Superior temporal gyrus (tissue), 1 donor: ENCODE data around the gene LGMN.

ENCODE experiments used
- DNase-seq: peaks from one replicate; pipeline ENCODE4 v3.0.0-alpha.2; 2016; ENCODE audit errors: extremely low spot score

LGMN gene

DNA sequence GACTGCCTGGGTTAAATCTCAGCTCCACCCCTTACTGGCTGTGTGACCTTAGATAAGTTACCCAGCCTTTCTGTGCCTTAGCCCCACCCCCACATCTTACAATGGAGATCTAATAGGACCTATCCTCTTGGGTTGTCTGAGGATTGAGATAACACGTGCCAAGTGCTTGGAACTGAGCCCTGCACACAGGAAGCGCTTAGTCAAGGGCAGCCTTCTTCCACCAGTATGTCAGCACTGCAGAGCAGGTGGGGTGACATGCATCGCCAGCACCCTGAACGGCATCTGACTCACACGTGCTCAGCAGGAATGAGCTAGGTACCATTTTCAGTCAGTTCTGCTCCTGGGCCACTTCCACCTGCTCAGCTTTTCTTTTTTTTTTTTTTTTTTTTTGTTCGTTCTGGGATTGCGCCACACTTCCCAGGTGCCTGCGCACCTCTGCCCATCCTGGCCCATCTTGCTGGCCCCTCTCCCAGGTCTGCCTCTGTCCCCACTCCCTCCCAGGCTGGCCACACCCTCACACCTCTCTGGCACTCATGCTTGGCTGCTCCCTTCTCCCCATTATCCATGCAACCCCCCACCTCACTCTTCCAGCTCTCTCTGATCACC lies 19.6 kb downstream of the LGMN start:
- DNase-seq = no peak

DNA sequence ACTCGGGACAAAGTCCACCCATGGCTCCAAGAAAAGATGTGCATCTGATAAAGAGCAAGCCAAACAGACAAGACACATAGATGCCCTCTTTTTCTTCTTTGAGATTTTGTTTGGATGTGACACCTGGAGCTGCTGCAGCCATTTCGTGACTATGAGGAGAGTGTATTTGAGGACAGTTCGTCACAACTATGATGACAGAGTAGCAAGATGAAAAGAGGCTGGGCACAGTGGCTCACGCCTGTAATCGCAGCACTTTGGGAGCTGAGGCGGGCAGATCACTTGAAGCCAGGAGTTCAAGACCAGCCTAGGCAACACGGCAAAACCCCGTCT lies 21.5 kb downstream of the LGMN start:
- DNase-seq = no peak

DNA sequence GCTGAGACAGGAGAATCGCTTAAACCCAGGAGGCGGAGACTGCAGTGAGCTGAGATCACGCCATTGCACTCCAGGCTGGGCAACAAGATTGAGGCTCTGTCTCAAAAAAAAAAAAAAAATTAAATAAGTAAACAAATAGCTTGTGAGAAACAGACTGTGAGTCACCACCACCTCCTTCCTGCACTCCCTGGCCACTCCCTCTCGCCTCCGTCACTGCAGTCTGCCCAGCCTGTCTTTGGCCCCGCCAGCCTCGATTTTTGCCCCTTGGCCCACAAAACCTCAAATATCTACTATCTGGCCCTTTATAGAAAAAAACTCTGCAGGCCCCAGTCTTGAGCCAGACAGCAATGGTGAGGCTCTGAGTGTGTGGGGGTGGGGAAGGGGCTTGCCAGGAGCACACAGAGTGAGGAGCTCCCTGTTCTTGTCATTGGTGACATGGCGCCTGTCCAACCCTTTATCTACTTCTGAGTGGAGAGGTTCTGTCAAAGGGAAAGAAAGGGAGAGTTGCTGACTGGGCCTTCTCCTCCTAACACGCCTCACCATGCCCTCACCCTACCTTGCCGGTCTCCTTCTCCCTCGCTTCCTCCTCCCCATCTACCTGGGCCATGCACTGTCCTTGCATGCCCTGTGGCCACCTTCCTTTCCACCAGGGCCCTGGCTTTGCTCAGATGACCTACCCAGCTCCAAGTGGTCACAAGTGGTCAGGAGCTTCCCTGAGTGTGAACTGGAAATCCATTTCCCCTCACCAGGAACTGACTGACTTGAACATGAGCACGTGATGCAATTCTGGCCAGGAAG lies 22.1 kb downstream of the LGMN start:
- DNase-seq = no peak

DNA sequence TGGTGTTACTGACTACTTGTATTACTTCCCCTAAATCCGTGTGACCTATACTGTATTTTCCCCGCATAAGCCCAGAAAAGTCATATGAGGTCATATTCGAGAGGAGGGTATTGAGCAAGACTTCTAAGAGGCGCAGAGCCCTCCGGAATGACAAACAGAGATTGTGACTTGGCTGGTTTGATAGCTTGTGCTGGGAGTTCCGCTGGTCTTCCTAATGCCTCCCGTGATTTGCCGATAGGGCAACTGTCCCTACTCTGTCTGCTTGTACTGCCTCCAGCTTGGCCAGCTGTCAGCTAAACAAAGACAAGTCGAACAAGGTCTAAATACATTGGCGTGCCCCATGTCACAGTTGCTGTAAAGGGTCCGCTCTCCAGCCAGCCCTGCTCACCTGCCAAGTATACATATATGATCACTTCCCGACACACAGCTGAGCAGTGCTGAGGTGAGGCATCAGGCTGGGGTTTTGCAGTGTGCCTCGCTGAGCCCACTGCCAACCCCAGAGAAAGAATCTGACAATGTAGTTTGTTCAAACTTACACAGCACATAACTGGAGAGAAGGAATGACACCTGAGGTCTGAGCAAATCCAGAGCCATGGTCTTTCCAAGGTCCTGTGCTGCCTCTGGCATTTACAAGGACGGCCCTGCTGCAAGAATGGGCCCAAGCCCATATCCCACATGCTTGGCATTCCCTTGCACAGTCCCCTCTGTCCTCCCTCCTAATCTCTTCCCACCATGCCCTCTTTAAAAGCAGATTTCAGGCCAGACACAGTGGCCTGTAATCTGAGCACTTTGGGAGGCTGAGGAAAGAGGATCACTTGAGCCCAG lies 23.7 kb downstream of the LGMN start:
- no peak for DNase-seq

DNA sequence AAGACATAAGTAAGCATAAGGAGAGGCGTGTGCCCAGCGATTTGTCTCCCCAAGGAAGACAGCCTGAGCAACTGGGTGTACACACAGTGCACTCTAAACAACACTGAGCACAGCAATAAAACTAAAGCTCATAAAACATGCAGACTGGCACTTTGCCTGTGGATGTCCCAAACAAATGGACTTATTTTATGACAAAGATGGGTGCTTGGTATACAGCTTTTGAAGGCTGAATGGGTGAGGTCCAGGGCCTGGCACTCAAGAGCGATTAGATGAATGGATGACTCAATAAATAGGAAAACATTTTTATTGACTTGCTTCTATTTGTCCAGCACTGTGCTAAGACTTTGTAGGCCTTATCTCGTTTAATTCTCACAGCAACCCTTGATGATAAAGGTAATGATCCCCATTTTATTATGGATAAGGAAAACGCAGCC lies 28.5 kb downstream of the LGMN start:
- peak; percentile 33 for DNase-seq

DNA sequence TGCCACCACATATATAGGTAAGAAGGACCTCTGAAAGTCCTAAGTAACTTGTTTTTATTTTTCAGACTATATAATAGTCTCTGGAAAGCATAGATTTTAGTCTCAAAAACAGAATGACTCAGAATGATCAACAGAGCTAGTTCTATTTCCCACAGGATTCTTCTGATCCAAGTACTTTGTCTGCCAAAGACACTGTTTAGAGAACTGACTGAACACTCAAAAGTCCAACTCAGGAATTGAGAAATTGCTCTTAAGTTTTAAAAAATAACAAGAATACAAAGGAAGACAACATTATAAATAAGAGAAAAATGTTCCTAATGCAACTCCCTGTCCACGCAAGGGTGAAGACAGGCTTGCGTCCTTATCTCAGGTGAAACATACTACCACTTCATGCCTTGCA lies 29.0 kb downstream of the LGMN start:
- peak; percentile 27 for DNase-seq

DNA sequence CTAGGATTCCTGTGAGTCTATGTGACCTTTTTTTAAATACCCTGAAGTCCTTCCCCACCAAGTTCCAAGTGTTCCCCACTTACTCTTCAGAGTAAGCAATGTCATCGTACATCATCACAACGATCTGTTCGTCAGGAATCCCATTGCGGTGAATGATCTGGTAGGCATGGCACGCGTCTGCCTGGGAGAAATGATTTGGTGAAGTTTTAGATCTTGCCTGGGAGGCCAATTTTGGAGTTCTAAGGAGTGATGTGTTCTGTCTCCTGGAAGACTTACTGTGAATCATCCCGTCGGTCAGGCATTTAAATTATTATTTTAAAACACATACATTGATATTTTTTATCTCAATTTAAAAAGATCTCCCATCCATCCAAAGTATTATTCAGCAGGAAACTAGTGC lies 29.8 kb downstream of the LGMN start:
- DNase-seq = no peak

DNA sequence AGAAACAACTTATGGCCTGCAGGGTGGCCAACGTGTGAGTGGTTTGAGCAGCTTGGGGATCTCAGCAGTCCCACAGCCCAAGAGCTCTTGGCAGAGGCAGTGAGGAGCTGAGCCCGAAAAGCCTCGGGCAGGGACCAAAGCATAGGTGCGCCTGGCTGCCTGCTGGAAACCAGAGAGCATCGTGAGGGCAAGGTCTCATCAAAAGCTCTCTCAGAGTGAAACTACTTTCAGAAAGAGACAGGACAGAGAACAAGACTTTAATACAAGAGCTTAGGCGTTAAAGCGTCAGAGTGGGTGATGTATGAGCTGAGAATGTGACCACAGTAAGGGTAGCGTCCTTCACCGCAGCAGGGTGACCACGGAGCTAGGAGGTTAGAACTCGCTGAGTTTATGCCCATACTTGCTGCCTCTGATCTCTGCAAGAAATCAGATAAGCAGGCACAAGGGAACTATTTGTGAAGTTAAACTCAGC lies 30.8 kb downstream of the LGMN start:
- no peak for DNase-seq

DNA sequence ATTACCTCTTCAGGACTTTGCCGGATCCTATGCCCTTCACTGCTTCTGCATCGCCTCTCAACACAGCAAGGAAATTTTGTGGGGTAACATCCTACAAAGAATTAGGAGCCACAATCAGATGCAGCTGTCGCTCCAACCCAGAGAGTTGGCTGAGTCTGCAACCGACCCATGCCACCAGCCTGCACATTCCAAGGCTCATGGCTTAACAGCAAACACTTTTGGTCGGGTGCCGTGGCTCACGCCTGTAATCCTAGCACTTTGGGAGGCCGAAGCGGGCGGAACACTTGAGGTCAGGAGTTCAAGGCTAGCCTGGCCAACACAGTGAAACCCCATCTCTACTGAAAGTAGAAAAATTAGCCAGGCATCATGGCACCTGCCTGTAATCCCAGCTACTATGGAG lies 32.3 kb downstream of the LGMN start:
- no peak for DNase-seq

DNA sequence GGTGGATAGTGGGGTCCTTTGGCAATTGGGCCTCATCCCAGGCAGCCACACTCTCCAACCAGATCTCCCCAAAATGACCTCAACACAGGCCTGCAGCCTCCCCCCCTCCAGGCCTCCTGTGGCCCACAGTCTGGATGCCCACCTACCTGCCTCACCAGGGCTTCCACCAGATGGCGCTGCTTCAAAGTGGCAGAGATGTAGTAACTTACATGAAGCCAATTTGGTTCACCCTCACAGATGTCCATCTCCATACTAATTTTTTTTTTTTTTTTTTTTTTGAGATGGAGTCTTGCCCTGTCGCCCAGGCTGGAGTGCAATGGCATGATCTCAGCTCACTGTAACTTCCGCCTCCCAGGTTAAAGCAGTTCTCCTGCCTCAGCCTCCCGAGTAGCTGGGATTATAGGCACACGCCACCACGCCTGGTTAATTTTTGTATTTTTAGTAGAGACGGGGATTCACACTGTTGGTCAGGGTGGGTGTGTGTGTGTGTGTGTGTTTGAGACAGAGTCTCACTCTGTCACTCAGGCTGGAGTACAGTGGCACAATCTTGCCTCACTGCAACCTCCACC lies 33.6 kb downstream of the LGMN start:
- DNase-seq = peak; percentile 61

DNA sequence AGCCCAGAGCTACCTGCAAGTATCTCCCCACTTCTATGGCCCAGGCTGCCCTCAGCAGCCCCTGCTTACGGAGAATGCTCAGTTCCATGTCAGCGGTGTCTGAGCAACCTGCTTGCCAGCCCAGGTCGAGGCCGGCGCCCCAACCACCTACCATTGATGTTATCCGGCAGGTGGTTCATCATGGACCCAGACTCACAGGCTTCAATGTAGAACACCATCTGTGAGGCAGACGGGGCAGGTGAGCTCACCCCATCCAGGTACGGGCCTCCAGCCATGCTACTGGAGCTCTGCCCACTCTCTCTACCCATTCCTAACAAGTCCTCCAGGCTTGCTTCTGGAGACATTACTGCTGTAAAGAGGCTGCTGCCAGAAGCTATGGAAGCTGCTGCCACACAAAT lies 35.8 kb downstream of the LGMN start:
- no peak for DNase-seq

DNA sequence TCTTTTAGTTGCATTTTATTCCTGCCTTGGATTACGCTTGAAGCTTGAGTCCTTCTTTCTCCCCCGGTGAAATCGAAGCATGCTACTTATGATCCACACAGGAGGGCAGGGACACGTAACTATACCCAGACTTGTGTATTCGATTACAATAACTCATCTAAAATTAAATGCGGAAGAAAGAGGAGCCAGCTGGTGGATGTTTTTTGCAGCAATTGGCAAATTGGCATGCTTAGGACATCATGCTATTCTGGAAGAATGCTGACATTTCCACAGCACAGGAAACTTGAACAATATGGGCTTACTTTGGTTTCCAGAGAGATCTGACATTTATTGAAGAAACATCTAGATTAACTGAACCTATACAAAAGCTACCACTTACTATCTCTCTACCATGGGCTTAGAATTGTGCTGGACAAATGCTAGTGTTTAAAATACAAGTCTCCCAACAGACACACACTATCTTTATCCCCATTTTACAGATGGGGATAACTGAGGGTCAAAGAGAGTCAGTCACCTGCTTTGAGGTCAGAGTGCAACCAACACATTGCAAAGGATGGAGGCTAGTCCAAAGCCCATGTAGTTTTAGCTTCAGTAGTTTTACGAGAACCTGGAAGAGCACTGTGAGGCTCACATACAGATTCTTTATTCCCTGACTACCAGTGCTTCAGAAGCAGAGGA lies 36.3 kb downstream of the LGMN start:
- DNase-seq = peak; percentile 49

DNA sequence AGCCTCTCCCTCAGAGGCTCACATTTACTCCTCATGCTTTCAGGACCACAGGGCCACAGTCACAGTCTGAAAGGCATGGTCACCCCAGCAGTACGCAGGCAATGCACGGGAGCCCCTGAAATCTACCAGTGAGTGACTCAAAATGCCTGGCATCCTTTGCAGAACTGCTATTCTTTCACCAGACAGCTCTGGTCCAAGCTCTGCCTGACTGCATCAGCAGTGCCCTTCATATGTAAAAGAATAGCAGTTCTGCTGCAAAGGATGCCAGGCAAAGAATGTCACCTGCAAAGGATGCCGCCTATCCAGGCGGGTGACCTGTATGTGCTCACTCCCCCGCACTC lies 38.5 kb downstream of the LGMN start:
- peak; percentile 50 for DNase-seq

DNA sequence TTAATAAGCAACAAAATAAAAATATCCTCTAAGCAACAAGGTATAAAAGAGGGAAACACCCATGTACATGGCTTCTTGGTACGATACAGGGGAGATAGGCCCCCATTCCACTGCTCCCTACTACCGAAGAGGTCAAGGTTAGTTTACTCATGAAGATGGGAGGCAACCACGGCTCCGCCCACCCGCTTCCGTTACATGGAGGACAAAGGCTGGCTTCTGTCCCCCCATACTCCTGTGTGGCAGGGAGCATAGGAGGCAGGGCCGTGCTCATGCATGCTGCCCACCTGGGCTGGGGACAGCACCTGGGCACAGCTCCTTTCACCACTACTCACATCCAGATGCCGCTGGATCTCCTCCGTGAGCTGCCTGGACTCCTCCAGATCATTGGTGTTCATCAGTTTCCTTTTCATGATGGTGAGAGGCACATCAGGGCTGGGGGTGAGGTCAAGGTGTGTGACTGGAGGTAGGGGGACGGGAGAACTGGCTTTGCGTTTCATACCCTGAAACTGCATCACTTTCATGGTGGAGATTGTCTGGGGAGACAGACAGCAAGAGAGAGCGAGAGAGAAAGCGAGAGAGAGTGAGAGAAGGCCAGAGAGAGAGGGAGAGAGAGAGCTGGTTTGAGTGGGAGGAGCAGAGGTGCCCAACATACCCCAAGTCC lies 39.0 kb downstream of the LGMN start:
- DNase-seq = no peak

DNA sequence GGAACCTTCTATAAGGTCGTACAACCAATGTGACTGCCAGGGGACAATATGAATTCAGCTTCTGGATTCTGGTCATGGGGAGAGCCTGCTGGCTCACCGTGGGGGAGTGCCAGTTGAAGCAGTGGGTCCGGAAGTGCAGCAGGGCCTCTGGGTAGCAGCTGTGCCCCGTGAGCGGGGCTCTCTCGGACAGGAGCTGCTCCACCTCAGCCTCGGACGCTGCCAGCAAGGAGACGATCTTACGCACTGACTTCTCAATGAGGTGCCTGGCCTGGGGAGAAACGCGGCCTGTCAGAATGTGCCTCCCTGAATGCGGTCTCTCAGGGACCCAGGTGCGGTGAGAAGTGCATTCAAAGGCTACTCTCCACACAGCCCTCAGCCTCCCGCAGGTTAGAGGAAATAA lies 42.0 kb downstream of the LGMN start:
- no peak for DNase-seq

DNA sequence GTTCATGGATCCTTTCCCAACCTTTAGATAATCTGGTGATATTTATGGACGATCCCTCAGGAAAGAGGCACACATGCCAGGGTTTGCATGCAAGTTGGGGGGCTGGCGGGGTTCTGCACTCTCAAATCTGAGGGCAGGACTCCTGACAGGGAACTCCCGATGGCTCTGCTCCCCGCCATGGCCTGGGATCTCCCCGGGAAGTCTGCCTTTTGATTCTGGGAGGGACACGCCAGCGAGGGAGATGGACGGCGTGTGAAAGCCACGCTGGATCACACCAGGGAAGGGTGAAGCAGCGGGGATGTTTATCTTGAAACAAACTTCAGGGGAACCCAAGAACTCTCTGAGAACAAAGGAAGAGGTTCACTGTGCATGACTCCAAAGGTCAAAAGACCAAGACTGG lies 43.6 kb downstream of the LGMN start:
- no peak for DNase-seq

DNA sequence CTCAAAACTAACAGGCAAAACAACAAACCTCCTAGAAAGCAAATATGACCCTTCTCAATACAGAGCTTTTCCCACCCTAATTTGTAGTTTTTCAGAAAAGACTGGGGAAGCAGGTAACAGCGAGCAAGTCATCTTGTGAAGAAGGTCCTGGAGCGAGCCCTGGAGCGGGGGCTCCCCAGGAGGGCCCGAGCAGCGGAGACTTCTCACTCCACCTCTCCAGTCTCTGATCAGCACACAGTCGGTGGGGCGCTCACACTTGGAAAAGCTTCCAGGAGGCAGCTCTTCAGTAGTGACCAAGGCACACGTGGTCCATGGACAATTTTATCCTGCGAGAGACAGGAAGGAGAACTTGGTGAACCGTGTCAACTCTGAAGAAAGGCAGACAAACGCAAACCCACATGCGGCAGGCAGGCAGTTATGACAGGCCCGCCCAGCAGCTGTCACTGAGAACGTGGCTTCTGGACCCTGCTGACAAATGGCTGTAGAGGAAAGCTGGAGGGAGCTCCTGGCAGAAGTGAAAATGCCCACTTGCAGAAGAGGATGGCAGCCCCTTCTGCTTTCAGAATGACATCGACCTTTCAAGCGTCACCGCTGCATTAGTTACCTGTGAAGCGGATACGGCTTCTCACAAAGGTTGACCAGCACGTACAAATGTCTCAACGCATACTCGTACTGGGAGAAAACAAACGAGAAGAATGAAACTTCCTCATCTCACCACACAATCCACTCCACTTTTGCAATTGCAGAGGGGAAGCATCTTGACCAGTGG lies 44.2 kb downstream of the LGMN start:
- no peak for DNase-seq

DNA sequence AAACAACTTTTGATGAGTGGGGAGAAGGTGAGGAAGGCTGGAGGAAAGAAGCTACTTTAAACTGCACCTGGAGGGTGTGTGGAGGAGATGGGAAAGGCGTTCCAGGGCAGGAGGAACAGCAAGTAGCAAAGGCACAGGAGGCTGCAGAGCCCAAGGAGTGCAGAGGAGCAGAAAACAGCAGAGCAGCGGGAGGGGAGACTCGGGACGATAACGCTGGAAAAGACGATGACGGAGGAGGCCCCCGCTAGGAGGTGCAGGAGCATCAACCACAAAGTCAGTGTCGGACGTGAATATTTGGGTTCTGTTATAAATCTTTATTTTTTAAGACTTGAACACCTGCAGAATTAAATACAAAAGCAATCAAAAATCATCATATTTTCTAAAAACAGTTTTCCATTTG lies 44.9 kb downstream of the LGMN start:
- no peak for DNase-seq

DNA sequence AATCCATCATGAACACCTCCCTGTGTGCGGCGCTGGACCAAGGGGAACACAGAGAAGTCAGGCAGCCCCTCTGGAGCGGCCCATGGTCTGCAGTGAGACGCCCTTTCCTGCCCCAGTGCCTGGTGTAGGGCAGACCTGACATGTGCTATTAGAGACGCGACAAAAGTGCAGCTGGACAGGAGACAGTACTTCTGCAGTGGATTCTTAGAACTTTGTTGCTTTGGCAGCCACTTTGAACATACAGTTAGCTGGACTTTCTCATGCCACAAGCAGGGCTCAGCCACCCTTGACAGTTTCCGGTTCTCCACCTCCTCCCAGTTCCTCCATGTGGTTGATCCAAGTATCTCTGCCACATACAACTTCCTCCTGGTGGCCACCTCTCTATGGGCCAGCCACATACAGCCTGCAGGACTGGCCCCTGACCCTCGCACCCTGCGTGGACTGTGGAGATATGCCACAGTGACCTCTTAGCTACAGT lies 45.9 kb downstream of the LGMN start:
- no peak for DNase-seq

DNA sequence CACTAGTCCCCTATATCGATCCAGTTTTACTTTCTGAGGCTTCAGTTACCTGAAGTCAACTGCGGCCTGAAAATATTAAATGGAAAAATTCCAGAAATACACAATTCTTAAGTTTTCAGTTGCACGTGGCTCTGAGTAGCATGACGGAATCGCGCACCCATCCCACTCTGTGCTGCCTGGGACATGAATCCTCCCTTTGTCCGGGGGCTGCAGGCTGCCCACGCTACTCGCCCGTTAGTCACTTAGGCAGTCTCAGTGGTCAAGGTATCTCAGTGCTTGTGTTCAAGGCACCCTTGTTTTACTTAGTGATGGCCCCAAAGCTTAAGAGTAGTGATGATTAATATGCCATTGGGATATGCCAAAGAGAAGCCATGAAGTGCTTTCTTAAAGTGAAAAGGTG lies 46.6 kb downstream of the LGMN start:
- no peak for DNase-seq

DNA sequence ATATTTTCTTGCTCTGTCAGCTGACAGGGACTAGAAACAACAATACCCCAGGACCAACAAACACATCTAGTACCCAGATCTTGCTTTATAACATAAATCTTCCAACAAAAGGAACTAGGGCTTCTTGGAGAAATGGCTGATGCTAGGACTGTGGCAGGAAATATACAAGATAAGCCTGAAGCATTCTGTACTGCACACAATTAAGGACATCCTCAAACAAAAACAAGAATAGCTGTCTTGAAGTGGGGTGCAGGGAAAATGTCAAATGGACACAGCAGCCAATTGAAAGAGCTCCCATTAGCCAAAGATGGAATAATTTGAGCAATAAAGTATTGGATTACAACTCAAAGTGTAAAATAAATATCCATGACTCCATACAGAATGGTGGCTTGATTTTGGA lies 50.0 kb downstream of the LGMN start:
- no peak for DNase-seq
